SK-N-SH treated with all-trans-retinoic acid at 6 μM for 48 hours (cell line): Measurements from ENCODE around the gene C2CD4B.

Experiments used
- BACH2 ChIP-seq: fragments of 250-450 bp; sonication (Bioruptor Pico); IDR thresholded peaks from 2 replicates; pipeline ENCODE4 v1.9.0; 2021; ENCODE audit warnings: mild to moderate bottlenecking, borderline replicate concordance
- CSDC2 ChIP-seq: fragments of 250-450 bp; sonication (Bioruptor Pico); IDR thresholded peaks from 2 replicates; pipeline ENCODE4 v1.5.0; 2020; ENCODE audit warnings: mild to moderate bottlenecking, moderate library complexity
- CSRNP3 ChIP-seq: fragments of 250-450 bp; sonication (Bioruptor Pico); IDR thresholded peaks from 2 replicates; pipeline ENCODE4 v1.5.1; 2021; ENCODE audit warnings: mild to moderate bottlenecking, moderate library complexity
- PPARA ChIP-seq: fragments of 250-450 bp; sonication (Bioruptor Pico); IDR thresholded peaks from 2 replicates; pipeline ENCODE4 v1.5.0; 2020; ENCODE audit warnings: mild to moderate bottlenecking, borderline replicate concordance

- TF ChIP-seq BACH2 (CRISPR knock-in tag) (no peak), PPARA (no peak), CSDC2 (CRISPR knock-in tag) (no peak), CSRNP3 (CRISPR knock-in tag) (no peak)
These were observed 49.2 kb downstream of the C2CD4B start for GRCh38 chr15:62115847-62116246.
